Panc1 (cell line): ENCODE measurements around the gene PCBD2.

Experiments used
- POLR2AphosphoS5 ChIP-seq: IDR thresholded peaks from 2 replicates; pipeline ENCODE4 v1.6.1; 2012; ENCODE audit warnings: mild to moderate bottlenecking, low read depth, low read length, moderate library complexity
- TF ChIP-seq, protein P1 (sequence below): fragments of 450-650 bp; IDR thresholded peaks from 2 replicates; pipeline ENCODE4 v1.5.1; 2017; ENCODE audit warnings: mild to moderate bottlenecking
- TF ChIP-seq, protein P2 (sequence below), 2 experiments: IDR thresholded peaks; 2 replicates each; pipeline ENCODE4 v1.6.1; 2011 to 2012; ENCODE audit warnings: low read depth in 2 of 2, control low read depth in 1 of 2, low read length in 1 of 2, mild to moderate bottlenecking in 1 of 2, moderate library complexity in 1 of 2; ENCODE audit not compliant: insufficient read depth in 1 of 2

DNA sequence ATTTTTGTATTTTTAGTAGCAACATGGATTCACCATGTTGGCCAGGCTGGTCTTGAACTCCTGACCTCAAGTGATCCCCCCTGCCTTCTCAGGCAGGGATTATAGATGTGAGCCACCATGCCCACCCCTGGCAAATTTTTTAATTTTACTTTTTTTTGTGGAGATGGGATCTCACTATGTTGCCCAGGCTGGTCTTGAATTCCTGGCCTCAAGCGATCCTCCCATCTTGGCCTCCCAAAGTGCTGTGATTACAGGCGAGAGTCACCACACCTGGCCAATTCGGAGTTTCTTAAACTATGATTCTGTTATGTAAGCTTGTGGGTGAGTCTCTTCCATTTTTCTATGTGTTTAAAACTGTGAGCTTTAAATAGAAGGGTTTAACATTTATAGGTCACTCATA, 27.6 kb downstream of the PCBD2 start:
- TF ChIP-seq, protein P1, sequence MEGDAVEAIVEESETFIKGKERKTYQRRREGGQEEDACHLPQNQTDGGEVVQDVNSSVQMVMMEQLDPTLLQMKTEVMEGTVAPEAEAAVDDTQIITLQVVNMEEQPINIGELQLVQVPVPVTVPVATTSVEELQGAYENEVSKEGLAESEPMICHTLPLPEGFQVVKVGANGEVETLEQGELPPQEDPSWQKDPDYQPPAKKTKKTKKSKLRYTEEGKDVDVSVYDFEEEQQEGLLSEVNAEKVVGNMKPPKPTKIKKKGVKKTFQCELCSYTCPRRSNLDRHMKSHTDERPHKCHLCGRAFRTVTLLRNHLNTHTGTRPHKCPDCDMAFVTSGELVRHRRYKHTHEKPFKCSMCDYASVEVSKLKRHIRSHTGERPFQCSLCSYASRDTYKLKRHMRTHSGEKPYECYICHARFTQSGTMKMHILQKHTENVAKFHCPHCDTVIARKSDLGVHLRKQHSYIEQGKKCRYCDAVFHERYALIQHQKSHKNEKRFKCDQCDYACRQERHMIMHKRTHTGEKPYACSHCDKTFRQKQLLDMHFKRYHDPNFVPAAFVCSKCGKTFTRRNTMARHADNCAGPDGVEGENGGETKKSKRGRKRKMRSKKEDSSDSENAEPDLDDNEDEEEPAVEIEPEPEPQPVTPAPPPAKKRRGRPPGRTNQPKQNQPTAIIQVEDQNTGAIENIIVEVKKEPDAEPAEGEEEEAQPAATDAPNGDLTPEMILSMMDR, result no peak
- TF ChIP-seq POLR2AphosphoS5, result no peak
- TF ChIP-seq, protein P2, sequence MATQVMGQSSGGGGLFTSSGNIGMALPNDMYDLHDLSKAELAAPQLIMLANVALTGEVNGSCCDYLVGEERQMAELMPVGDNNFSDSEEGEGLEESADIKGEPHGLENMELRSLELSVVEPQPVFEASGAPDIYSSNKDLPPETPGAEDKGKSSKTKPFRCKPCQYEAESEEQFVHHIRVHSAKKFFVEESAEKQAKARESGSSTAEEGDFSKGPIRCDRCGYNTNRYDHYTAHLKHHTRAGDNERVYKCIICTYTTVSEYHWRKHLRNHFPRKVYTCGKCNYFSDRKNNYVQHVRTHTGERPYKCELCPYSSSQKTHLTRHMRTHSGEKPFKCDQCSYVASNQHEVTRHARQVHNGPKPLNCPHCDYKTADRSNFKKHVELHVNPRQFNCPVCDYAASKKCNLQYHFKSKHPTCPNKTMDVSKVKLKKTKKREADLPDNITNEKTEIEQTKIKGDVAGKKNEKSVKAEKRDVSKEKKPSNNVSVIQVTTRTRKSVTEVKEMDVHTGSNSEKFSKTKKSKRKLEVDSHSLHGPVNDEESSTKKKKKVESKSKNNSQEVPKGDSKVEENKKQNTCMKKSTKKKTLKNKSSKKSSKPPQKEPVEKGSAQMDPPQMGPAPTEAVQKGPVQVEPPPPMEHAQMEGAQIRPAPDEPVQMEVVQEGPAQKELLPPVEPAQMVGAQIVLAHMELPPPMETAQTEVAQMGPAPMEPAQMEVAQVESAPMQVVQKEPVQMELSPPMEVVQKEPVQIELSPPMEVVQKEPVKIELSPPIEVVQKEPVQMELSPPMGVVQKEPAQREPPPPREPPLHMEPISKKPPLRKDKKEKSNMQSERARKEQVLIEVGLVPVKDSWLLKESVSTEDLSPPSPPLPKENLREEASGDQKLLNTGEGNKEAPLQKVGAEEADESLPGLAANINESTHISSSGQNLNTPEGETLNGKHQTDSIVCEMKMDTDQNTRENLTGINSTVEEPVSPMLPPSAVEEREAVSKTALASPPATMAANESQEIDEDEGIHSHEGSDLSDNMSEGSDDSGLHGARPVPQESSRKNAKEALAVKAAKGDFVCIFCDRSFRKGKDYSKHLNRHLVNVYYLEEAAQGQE (IDR thresholded peaks at IDR 0.05; ENCODE audit: insufficient read depth in 1 of 2, low read depth in 2 of 2, low read length in 1 of 2), result no peak
